ENCODE data around the gene SCFD2.
"Not testable (repeated sequence)": the region's sequence is repeated elsewhere in the genome, so short reads cannot be mapped to it uniquely, and the experiment has no call there.

Gene SCFD2

DNA sequence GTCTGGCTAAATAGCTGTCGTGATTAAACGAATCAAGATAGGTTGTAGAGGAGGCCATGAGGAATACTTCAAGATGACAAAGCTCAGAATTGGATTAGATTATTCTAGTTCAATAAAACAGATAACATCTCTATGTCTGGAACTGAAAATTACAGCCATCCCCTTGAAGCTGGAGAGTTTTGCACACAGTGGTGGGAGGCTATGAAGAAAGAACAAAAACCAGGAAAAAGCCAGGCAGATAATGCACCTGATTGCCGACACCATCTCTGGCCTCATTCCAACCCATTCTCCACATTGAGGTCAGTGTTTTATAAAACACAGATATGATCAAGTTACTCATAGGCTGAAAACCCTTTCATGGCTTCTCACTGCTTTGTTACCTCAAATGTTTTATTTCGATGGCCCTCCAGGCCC, 315.5 kb downstream of the SCFD2 start:
- no peak for DNase-seq (ENCODE audit: low read depth in 2 of 2)

- no peak for DNase-seq (ENCODE audit: low read depth in 2 of 2)
Measured at GRCh38 chr4:53049528-53049927, 316.3 kb downstream of the SCFD2 start.

GRCh38 chr4:53044651-53044960, 321.3 kb downstream of the SCFD2 start:
- no peak for DNase-seq (ENCODE audit: low read depth in 2 of 2)

DNA sequence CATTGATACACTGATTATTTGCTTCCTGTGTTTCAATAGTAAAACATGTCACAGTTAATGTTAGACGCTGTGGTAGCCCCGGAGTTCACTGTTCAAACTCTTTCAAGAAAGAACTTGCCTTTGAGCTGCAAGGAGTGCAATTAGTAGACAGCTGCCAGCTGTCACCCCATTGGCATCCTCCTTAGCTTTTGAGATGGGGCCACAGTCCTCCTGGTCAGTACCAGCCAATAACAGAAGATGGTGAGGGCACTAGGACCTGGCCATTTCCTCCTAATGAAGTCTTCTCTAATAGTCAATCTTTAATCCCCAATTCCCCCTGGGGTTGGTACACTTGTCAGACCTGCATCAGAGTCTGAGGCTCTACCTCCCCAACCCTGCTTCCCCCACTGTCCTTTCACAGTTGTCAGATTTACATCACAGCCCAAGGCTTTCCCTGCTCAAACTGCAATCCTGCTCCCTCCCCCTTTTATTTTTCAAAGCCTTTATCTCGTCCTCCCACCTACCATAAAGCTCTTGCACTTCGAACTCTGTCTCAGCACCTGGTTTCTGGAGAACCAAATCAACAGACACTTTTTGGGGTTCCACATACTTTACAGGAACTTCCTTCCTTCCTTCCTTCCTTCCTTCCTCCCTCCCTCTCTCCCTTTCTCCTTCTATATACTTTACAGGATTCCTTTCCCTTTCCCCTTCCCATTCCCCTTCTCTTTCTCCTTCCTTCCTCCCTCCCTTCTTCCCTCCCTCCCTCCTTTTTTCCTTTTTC, 321.8 kb downstream of the SCFD2 start:
- DNase-seq (ENCODE audit: low read depth in 2 of 2): no peak

DNA sequence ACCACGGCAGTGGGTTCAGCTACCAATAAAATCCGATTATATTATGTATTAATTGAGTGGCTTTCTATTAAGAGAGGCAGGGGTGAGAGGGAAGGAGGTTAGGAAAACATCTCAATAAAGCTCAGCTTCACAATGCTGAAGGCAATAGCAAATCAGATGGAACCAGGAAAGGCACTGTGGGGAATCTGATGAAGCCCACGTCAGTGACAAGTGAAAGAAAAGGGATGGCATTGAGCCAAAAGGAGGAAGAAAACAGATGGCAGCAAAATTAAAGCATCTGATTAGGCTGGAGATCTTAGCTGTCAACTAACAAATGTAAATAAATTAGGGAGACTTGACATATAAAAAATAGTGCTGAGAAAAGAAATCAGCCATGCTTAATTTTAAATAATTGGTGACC, 322.8 kb downstream of the SCFD2 start:
- DNase-seq (ENCODE audit: low read depth in 2 of 2): no peak

DNA sequence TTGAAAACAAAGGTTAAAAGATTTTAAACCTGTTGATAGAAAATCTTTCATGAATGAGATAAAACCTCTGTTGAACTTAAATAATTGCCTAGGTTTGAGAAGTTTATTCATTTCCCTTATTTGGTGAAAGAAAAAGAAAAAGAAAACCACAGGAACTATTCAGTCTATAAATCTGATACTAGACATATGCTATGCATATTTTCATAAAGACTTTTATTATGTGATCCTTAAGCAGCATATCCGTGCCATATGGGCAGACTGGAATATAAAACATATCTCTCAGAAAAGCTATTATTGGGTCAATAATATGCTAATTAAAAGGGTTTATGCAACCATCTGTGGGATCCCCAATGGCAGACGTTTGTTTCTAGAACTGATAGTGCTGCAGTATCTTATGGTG, 325.0 kb downstream of the SCFD2 start:
- no peak for DNase-seq (ENCODE audit: low read depth in 2 of 2)

DNA sequence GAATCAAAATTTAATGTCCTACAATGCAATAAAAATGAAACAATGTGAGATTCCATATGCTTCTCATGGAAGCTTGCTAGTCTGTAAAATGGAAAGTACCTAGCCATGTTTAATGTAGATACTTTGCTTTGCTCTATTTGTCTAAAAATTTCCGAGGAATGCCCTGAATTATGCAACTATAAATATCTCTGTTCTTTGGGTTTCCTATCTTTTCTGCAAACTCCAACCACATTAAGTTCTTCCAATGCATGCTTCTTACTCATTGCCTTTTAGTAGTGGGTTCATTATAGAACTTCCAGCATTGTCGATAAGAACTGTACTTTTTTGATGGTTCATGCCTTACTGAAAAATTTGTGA, 325.4 kb downstream of the SCFD2 start:
- no peak for DNase-seq (ENCODE audit: low read depth in 2 of 2)

GRCh38 chr4:53039741-53040458, 326.0 kb downstream of the SCFD2 start:
- DNase-seq (ENCODE audit: low read depth in 2 of 2): no peak

DNA sequence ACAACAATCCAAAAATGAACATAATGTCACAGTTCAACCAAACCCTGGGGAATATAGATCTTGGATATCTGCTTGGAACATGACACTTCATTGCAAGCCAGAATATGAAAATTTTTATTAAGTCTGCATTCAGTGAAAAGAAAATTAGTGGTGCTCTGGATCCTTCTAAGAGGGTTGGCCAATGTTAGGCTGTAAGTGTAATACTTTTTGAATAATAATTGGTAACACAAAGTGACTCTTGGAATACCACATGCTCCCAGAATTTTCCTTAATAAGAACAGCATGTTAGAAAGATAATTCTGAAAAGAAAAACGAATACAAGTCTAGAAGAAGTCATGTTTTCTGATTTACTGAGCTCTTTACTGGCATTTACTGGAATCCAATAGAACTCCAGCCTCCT, 328.0 kb downstream of the SCFD2 start:
- no peak for DNase-seq (ENCODE audit: low read depth in 2 of 2)

- DNase-seq (ENCODE audit: low read depth in 2 of 2): not testable (repeated sequence)
Measured at GRCh38 chr4:53032908-53033307, 333.0 kb downstream of the SCFD2 start.

DNA sequence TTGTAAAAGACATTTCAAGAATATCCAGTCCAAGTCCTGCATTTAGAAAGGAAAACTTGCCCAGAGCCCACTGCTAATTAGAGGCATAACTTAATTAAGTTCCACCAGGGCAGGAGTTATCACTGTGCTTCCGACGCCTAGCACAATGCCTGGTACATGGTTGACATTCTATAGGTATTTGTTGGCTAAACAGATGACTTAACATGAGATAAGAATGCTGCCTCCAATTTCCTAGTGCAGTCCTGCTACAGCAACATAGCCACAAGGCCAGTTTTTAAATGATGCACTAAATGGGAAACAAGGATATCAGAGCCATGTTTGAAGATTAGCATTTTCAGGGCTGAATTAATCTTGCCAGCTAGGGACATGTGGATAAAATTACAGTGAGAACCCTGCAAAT, 339.6 kb downstream of the SCFD2 start:
- no peak for DNase-seq (ENCODE audit: low read depth in 2 of 2)

DNA sequence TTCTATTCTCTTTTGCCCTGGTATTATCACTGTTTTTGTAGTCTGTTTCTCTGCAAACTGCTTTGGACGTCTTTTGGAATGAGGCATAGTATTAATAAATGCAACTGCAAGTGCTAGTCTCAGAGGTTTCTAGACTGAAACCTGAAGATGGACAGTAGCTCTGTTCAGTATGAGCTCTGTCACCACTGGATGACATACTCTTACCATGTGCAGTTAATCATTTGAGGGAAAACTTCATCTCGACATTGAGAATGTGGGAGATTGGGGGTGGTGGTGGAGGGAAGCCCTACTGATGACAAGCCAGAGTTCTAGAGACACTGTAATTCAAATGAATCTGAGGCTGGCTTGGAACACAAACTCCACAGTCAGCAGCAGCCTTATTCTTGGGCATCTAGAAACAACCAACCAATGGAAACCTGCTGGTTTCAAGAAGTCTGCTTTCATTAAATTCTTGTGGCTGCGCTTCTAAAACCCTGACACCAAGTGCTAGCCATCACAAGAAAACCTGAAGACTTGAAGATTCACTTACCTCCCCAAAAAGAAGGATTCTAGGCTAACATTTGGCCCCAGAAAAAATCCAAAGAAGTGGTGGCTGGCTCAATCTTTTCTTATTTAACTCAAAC, 342.1 kb downstream of the SCFD2 start:
- DNase-seq (ENCODE audit: low read depth in 2 of 2): no peak

DNA sequence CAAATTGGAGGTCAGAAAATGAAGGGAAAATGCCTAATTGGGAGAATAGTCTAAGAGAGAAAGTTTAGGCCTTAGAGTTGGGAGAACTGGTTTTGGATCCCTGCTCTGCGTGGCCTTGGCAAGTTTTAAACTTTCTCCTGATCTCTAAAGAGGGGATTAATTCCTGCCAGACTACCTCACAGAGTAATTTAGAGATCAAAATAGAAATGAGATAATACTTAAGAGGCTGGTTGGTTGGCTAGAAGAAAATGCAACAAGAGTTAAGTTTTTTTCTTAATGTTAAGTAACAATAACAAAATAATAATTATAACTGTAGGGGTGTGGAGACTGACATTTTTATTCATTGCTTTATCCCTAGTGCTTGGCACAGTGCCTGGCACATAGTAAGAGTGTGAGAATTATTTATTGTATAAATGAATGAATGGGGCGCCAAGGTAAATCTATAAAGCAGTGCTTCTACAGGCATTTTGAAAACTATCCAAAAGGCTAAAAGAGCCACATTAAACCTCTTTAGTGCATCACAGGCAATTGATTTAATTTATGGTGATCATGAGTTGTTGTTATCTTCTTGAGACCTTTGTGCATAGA, 343.3 kb downstream of the SCFD2 start:
- DNase-seq (ENCODE audit: low read depth in 2 of 2): no peak

DNA sequence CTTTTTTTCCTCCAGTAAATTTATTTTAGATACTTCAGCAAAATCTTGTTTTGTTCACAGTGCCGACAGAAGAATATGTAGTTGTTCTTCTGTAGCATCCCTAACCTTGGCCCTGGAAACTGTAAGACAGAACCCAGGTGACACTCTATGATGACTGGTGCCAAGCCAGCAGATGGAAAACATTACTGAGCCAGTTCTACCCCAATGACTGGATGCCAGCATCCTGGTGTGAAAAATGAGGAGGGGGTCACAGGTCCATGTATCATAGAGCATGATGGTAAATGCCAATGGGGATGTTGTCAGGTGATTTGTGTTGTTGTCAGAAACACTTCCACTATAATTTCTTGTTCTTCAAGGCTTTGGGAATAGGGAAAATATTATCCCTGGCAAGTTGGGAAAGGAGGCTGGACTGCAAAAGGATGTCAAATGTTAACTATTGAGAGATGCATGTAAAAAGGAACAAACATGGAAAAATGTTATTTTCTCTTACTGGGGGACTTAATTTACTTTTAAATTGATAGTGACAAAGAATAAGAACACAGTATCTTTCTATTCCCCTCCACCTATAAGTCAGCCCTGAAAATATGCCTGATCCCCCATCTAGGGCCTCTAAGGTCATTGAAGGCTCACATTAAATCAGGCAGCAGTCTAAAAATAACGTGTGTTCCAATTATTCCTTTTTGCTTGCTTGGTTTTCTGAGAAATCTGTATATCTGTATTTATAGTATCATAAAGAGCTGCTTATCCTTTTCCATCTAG, 343.9 kb downstream of the SCFD2 start:
- no peak for DNase-seq (ENCODE audit: low read depth in 2 of 2)

DNA sequence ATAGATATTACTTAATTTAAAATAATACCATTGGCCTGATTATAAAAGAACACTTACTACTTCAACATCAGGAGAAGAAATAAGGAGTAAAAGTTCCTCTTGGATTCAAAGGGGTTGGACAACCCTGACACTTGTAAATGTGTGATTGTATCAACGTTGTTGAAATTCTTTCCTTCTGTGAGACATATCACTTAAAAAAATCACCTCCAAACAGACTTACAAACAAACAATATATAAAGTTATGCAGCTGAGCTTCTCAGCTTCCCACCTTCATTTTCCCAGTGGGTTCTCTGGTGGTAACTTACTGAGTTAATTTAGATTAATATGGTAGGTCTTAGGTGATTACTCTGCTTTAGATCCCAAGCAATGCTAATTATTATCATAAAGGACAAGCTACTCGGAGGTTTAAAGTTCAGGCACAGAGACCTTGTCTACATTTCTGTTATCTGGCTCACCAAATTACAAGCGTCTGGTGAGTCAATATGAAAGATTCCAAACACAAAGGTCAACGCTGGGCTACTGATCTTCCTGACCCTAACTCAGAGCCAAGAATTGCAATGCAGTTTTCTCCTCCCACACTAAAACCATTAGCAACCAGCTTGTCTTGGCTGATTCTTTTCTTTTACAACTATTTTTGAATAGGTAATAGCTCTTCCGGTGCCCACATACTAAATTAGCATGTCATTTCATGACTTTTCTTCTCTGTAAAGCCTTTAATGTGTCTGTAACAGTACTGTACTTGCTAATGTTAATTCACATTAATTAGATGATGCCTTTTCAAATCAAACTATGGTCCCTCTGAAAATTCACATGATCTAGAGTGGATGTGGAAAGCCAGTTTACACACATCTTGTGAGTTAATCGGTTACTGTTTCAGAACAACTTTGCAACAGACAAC, 346.1 kb downstream of the SCFD2 start:
- no peak for DNase-seq (ENCODE audit: low read depth in 2 of 2)

GRCh38 chr4:53018471-53018870, 347.4 kb downstream of the SCFD2 start:
- DNase-seq (ENCODE audit: low read depth in 2 of 2): no peak

DNA sequence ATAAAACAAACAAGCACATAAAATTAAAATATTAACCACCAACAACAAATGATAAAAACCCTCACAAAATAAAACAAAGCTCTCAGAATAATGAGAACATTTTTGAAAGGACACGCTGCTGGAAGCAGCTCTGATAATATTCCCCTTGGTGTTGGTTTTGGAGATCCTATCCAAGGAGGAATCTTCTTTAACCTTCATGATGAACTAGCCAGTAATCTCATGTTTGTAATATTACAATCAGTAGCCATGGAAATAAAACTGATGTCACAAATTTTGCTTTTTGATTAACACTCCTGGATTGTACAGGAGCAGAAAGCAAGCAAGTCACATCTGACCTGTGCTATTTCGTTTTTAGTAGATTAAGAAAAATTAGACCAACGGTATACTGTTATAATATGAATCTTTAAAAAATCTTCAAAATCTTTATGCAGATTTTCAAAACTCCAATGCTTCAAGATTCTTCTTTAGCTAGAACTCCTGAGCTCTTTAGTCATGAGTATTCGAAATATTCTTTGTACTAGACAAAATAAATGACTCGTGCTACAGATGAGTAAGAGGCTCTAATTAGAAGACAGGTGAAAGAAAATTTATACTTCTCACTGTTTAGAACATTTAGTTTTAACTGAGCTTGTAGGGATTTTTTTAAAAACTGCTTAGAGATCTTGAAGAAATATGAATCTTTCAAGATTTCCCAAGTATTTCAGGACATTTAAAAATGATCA, 349.6 kb downstream of the SCFD2 start:
- DNase-seq (ENCODE audit: low read depth in 2 of 2): no peak

DNA sequence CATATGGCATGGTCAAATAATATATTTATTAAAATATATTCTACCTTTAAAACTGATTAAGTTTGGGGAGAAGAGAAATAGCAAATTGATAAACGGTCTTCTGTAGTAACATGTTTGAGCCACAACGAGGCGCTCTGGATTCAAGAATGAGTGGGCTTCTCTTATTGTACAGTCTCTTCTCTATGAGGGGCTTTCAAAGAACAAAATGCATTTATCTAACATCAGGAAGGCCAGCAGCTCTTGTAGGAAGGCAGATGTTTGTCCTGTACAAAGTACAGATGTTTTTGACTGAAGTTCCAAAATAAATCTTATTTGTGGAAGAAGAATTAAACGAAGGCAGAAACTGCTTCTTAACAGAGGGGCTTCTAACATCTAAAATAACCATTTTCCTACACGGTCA, 350.2 kb downstream of the SCFD2 start:
- DNase-seq (ENCODE audit: low read depth in 2 of 2): no peak

DNA sequence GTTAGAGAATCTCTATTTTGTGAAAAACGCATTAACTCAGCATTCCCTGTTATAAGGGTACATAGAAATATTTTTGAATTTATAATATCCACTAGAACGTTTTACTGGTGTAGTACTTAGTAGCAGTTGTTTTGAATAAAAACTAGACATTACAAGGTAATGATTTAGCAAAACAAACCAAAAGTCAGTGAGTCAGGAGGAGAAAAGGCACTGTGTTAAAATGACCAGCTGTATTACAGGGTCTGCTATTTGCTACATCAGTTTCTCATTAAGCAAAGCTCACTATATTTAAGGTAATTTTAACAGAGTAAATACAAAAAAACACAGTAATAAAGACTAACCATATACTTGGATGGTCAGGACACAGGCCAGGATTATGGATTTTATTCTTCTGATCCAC, 351.0 kb downstream of the SCFD2 start:
- no peak for DNase-seq (ENCODE audit: low read depth in 2 of 2)

All from stimulated activated CD4-positive, alpha-beta T cell treated with anti-CD3 and anti-CD28 coated beads, Interleukin-12 subunit alpha, Interleukin-12 subunit beta, amount 100 ng/mL, for 24 hours (primary cell).